ENCODE results near the gene WNT5B.

WNT5B gene

DNA sequence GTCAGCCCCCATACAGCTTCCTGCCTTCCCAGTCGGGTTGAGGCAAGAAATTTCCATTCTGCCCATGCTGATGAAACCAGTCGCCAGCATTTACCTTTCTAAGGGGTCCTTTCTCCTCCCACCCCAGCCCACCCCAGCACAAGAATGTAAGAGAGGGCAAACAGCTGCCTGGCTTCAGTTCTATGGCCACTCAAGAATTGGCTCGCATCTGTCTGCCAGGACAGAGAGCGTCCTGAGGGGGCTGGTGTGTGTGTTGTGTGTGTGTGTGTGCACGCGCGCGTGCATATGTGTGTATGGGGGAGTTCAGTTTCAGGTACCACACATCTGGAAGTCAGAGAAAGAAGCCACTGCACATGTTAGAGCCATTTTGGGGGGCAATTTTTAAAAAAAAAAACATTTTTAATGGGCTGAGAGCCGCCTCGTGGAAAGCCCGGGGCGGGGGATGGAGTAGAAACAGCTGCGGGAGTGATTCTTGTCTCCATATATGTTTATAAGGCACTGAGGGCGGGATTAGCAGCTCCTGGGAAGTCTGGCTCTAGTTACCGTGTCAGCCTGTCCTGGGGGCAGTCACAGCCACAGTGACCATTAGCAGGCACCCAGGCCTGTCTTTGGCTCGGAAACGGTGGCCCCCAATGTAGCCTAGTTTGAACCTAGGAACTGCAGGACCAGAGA lies at the start of gene WNT5B:
Gene WNT5B (plus strand): TSS at position 566 of the 672 bp plus-strand sequence. CDS start 2,124 bp downstream, outside the sequence.
- DNase-seq, result no peak

DNA sequence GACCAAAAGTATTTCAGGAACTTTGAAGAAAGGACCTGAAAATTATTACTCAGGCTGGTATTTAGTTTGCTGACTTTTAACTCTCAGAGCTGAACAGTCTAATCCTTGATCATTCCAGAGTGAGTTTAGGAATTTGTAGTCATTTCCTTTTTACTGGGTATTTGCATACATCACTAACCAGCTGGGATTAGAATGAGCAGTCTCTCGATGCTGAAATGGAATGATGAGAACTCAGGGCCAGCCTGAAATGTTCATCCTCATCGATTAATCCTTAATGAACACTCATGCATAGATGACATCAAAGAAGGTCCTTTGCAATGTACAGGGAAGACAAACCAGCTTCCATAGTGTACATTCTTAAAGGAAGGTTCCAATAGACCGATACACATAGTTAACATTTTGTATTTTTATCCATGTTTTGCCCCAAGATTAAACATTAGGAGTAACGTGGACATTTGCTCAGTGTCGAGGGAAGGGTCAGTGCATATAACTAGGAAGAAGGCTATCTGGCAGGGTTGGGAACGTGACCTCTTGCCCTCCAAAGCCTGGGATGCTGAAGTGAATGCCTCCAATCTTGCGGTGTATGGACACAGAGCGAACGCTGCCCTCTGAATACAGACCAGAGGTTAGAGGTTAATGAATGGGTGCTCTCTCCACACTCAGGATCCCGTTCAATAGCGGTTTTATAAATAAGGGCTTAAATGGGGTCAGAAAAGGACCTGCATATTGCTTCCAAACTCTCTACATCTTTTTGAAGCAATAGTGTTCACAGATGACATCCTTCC lies 49.2 kb upstream of the WNT5B start:
- no peak for DNase-seq

DNA sequence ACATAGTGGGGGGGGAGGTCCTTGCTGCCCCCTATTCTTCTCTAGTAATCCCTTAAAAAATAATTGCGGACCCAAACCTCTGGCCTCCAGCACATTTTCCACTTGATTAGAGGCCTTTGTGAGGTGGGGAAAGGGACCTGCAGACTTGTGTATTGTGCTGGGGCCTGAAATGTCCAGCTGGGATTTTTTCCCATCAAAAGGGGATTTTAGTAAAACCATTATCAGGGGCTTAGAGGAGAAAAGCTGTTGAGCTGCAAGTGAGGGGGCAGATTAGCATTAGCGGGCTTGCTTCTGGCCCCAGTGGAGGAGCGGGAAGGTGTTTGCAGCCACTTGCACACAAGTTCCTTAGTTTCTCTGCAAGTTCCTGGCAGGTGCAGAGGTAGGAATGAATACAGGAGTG lies 48.5 kb upstream of the WNT5B start:
- DNase-seq, result no peak

DNA sequence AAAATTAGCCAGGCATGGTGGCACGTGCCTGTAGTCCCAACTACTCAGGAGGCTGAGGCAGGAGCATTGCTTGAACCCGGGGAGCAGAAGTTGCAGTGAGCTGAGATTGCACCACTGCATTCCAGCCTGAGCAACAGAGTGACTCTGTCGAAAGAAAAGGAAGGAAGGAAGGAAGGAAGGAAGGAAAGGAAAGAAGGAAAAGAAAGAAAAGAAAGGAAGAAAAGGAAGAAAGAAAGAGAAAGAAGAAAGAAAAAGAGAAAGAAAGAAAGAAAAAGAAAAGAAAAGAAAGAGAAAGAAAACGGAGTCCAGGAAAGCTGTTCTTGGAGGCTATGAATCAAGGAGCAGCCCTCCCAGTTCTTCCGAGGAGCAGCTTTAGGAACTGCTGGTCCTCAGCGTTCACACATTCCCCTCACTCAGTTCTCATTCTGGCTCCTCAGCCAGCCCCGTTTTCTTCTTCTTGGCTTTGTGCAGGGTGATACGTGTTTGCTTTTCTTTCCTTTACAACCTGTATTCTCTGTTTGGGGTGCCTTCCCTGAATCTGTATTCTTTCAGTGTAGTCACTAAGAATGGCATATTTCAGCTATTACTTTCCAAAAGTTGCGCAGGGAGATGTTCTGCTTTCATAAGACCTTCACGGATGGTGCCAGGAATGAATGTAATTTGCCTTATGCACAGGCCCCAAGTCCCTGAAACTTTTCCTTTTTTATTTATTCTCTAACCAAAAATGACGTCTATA lies 46.9 kb upstream of the WNT5B start:
- no peak for DNase-seq

- DNase-seq, result no peak
These were observed 46.4 kb upstream of the WNT5B start for GRCh38 chr12:1582709-1583050.

GRCh38 chr12:1583421-1584078 lies 45.5 kb upstream of the WNT5B start:
- peak; percentile 9 to 82 for DNase-seq

DNA sequence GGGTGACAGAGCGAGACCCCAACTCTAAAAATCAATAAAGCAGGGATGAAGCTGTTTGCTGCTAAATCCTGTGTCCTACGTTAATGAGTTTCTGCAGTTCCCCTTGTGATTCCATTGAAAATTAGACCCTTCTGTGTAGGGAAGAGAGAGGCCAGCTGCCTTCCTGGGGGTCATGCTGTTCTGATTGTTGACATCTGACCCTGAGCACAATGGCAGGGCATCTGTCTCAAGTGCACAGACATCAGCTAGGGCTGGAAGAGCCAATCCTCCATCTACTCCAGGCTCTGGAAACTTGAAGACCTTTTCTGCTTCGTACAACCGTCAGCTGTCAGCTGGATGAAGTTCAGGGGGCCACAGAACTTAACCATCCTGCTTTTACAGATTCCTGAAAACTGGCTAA lies 44.7 kb upstream of the WNT5B start:
- DNase-seq, result no peak

GRCh38 chr12:1587927-1588574 lies 41.0 kb upstream of the WNT5B start:
- no peak for DNase-seq

GRCh38 chr12:1588575-1588947 lies 40.5 kb upstream of the WNT5B start:
- DNase-seq, result no peak

- no peak for DNase-seq
These were observed 38.6 kb upstream of the WNT5B start for GRCh38 chr12:1590221-1590979.

GRCh38 chr12:1591034-1591433 lies 38.0 kb upstream of the WNT5B start:
- no peak for DNase-seq

DNA sequence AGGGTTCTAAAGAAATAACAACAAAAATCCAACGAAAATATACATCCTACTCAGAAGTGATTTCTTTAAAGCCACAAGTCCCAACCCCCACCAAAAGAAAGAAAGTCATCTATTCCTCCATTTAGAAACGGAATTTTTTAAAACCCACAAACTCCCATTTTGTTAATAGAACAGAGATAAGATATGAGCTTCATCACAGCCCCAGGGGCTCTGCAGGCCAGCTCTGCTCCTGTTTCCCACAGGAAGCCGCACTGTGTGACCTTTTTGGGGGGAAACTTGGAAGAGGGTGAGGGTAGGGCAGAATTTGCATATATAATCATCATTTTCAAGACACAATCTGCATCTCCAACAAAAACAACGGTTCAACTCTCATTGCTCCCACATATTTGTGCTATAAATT lies 37.5 kb upstream of the WNT5B start:
- no peak for DNase-seq

GRCh38 chr12:1592444-1593173 lies 36.4 kb upstream of the WNT5B start:
- peak in 1 of 2 donors; percentile 23 for DNase-seq

DNA sequence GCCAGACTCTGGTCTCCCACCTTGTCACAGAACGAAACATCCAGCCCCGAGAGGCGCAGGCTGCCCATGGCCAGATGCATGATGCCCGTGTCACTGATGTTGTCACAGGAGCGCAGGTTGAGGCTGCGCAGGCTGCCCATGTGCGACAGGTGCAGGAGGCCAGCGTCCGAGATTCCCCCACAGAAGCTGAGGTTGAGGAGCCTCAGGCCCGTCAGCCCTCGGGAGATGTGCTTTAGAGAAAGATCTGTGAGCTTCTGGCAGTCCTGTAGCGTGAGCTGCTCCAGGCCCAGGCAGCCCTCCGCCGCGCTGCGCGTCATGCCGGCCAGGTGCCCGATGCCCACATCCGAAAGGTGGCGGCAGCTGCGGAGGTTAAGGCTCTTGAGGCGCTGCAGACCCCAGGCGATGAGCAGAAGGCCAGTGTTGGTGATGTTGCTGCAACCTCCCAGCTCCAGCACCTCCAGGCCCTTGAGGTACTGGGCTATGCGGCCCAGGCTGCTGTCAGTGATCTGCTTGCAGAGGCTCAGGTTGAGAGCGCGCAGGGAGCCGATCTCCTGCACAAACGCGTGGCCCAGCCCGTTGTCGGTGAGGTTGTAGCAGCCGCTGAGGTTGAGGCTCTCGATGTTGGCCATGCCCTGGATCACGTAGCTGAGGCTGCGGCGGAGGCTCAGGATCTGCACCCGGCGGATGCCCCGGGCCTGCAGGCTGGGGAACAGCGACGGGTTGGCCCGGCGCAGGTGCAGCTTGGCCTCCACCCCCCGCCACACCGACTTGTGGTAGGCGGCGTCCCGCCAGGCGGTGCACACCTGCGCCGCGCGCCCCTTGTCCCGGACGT lies 35.6 kb upstream of the WNT5B start:
- no peak for DNase-seq

GRCh38 chr12:1594006-1594260 lies 35.1 kb upstream of the WNT5B start:
- peak in 1 of 2 donors; percentile 64 for DNase-seq

DNA sequence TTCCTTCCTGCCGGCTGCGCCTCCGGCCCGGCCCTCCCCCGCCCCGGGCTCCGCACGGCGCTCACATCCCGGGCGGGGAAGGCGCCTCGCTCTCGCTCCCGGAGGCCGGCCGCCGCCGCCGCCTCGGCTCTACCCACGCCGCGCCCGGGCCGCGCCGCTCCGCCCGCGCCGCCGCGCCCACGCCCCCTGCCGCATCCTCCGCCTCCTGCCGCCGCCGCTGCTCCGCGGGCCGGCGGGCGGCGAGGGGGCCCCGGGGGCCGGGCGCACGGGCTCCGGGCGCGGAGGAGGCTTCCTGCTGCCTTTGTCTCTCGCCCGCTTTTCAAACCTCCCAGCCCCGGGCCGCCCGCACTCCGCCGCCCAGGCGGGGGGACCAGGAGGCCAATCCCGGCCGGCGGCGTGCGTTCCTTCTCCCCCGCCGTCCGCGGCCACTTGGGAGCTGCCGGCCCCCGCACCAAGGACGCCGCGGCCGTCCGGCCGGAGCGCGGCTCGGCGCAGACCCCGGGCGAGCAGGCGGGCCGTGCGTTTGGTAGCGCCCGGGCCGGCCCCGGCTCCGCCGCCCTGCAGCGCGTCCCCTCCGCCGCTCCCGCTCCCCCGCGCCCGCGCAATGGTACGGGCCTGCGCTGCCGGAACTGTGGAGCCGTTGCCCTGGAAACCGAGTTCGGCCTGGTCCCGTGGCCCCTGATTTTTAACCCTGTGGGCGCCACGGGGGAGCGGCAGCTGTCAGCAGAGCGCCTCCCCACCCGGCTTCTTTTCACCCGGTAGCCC lies 34.6 kb upstream of the WNT5B start, which contains the start of gene FBXL14:
Gene FBXL14 (minus strand): TSS at position 321 of the 765 bp plus-strand sequence. CDS start 515 bp downstream, outside the sequence.
- DNase-seq, result peak; percentile 63 to 69

DNA sequence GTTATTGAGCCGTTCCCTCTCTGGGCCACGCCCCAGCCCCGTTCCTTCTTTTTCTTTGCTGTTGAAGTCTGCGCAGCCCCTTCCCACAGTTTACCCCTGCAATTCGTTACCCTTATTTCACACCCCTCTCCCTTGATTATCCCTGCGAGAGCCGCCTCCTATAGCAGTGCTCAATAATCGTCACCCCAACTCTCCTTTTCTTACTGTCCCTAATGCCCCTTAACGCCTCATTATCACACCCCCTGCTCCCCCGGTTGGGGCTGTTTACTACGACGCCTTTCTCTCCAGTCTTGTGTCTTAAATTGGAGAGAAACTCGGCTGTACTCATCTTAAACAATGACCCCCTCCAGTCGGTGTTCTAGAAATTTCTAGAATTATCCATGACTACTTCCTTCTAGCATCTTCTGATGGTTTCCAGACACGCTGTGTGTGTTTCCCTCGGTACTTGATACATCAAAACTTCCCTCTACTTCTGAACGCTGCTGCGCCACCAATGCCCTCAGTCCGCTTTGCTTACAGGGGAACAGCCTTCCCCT lies 33.9 kb upstream of the WNT5B start:
- no peak for DNase-seq

- no peak for DNase-seq
These were observed 33.2 kb upstream of the WNT5B start for GRCh38 chr12:1595690-1596347.

DNA sequence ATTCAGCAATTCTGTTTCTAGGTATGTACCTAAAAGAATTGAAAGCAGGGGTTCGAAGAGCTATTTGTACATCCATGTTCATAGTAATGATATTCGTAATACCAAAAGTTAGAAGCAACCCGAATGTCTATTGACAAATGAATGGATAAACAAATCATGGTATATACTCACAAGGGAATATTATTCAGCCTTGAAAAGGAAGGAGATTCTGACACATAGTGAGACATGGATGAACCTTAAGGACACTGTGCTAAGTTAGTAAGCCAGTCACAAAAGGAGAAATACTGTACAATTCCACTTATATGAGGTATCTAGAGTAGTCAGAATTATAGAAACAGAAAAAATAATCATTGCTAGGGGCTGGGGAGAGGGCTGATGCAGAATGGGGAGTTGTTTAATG lies 30.3 kb upstream of the WNT5B start:
- no peak for DNase-seq

Data from bone marrow (tissue), 2 donors.